ENCODE results near the gene TAX1BP1.

The TAX1BP1 gene

GRCh38 chr7:27739909-27740448, at the start of gene TAX1BP1:
Gene TAX1BP1 (plus strand): TSS chr7:27740162. CDS start chr7:27748525, 8,363 bp downstream.
- peak within 1 kb of the TSS; percentile 83 for H2AFZ ChIP-seq (ENCODE audit: low read depth, low read length)
- peaks cover 9% of the 10 kb centered on the region for H4K20me1 ChIP-seq (ENCODE audit: insufficient read depth, low read length)
- H3K27me3 ChIP-seq (ENCODE audit: insufficient read depth, low read length, poor library complexity), result no peaks in the 10 kb centered on the region
- peaks cover 23% of the 10 kb centered on the region for H3K4me1 ChIP-seq (ENCODE audit: insufficient read depth, low read length)
- ATAC-seq (ENCODE audit: insufficient read depth, low read depth) (peak; percentile 95), DNase-seq (peak; percentile 94)
- H3K9me3 ChIP-seq (ENCODE audit: insufficient read depth, low read length, severe bottlenecking), result no peaks in the 10 kb centered on the region
- peaks cover 3% of the 10 kb centered on the region; the same call in 1 of the 2 replicates for H3K36me3 ChIP-seq (ENCODE audit: insufficient read depth, low read length)
- peak within 1 kb of the TSS; percentile 84 for H3K9ac ChIP-seq (ENCODE audit: low read depth, low read length)
- peak within 1 kb of the TSS; percentile 74 for H3K4me2 ChIP-seq (ENCODE audit: insufficient read depth, low read length)
- H3K27ac ChIP-seq (ENCODE audit: low read length), result peak within 1 kb of the TSS; percentile 88
- H3K4me3 ChIP-seq (ENCODE audit: low read depth in 1 of 2, low read length in 2 of 2), result peak within 1 kb of the TSS; percentile 83 to 93
- peaks cover 41% of the 10 kb centered on the region for H3K79me2 ChIP-seq (ENCODE audit: insufficient read depth, low read length)
- TF ChIP-seq CTCF (IDR thresholded peaks at IDR 0.05; ENCODE audit: borderline replicate concordance, extremely low read depth, low read length, poor library complexity, severe bottlenecking) (no peak), EZH2 (IDR thresholded peaks at IDR 0.05; ENCODE audit: borderline replicate concordance, low read depth, low read length, severe bottlenecking) (no peak)

GRCh38 chr7:27690649-27691048, 49.3 kb upstream of the TAX1BP1 start:
- no peaks in the 10 kb centered on the region for H3K9me3 ChIP-seq (ENCODE audit: insufficient read depth, low read length, severe bottlenecking)
- no peak overlapping the region for H3K4me2 ChIP-seq (ENCODE audit: insufficient read depth, low read length)
- H2AFZ ChIP-seq (ENCODE audit: low read depth, low read length), result no peak overlapping the region
- no peak overlapping the region for H3K27ac ChIP-seq (ENCODE audit: low read length)
- TF ChIP-seq CTCF (IDR thresholded peaks at IDR 0.05; ENCODE audit: borderline replicate concordance, extremely low read depth, low read length, poor library complexity, severe bottlenecking), result no peak
- no peak for TF ChIP-seq EZH2 (IDR thresholded peaks at IDR 0.05; ENCODE audit: borderline replicate concordance, low read depth, low read length, severe bottlenecking)
- H3K36me3 ChIP-seq (ENCODE audit: insufficient read depth, low read length), result no peaks in the 10 kb centered on the region
- ATAC-seq (ENCODE audit: insufficient read depth, low read depth) (no peak), DNase-seq (no peak)
- no peak overlapping the region for H3K4me3 ChIP-seq (ENCODE audit: low read depth in 1 of 2, low read length in 2 of 2)
- no peak overlapping the region for H3K9ac ChIP-seq (ENCODE audit: low read depth, low read length)
- H3K4me1 ChIP-seq (ENCODE audit: insufficient read depth, low read length), result no peaks in the 10 kb centered on the region
- no peaks in the 10 kb centered on the region for H3K79me2 ChIP-seq (ENCODE audit: insufficient read depth, low read length)
- no peaks in the 10 kb centered on the region for H3K27me3 ChIP-seq (ENCODE audit: insufficient read depth, low read length, poor library complexity)
- H4K20me1 ChIP-seq (ENCODE audit: insufficient read depth, low read length), result no peaks in the 10 kb centered on the region

GRCh38 chr7:27693794-27694193, 46.2 kb upstream of the TAX1BP1 start:
- Histone ChIP-seq H3K9ac (ENCODE audit: low read depth, low read length) (no peak overlapping the region), H3K4me1 (ENCODE audit: insufficient read depth, low read length) (no peaks in the 10 kb centered on the region), H3K27ac (ENCODE audit: low read length) (no peak overlapping the region), H3K4me2 (ENCODE audit: insufficient read depth, low read length) (no peak overlapping the region), H3K36me3 (ENCODE audit: insufficient read depth, low read length) (no peaks in the 10 kb centered on the region), H4K20me1 (ENCODE audit: insufficient read depth, low read length) (no peaks in the 10 kb centered on the region), H3K4me3 (ENCODE audit: low read depth in 1 of 2, low read length in 2 of 2) (no peak overlapping the region), H2AFZ (ENCODE audit: low read depth, low read length) (no peak overlapping the region), H3K9me3 (ENCODE audit: insufficient read depth, low read length, severe bottlenecking) (no peaks in the 10 kb centered on the region), H3K27me3 (ENCODE audit: insufficient read depth, low read length, poor library complexity) (peaks cover 2% of the 10 kb centered on the region), H3K79me2 (ENCODE audit: insufficient read depth, low read length) (no peaks in the 10 kb centered on the region)
- ATAC-seq (ENCODE audit: insufficient read depth, low read depth) (no peak), DNase-seq (no peak)
- no peak for TF ChIP-seq EZH2 (IDR thresholded peaks at IDR 0.05; ENCODE audit: borderline replicate concordance, low read depth, low read length, severe bottlenecking)
- TF ChIP-seq CTCF (IDR thresholded peaks at IDR 0.05; ENCODE audit: borderline replicate concordance, extremely low read depth, low read length, poor library complexity, severe bottlenecking), result no peak

Data from DND-41 (cell line).